Stomach (tissue), 9 donors: ENCODE results near the gene DPYSL5. TPM values are rescaled to one million over a fixed set of nuclear protein-coding genes. Genes with fewer than 3 reads are reported as not detected.

ENCODE experiments used
- DNase-seq, 2 donors: peaks; one replicate each; pipeline versions ENCODE4 v3.0.0 to v3.0.0-alpha.2; 2013 to 2019
- H3K27ac ChIP-seq, 5 donors: fragments of 200-600 bp in 4 of 5; sonication (generic) in 4 of 5; one replicate each; pipeline ENCODE4 v1.5.1; 2013 to 2019; ENCODE audit warnings: mild to moderate bottlenecking in 1 of 5, moderate library complexity in 1 of 5
- H3K27me3 ChIP-seq, 3 donors: fragments of 200-600 bp; sonication (generic); one replicate each; pipeline ENCODE4 v1.5.1; 2017 to 2019; ENCODE audit warnings: mixed run types in 1 of 3
- H3K36me3 ChIP-seq, 4 donors: fragments of 200-600 bp; sonication (generic); 1 replicate in 3 of 4; 2 replicates in 1 of 4; pipeline ENCODE4 v1.5.1; 2016 to 2019
- H3K4me1 ChIP-seq, 4 donors: fragments of 200-600 bp; sonication (generic); one replicate each; pipeline ENCODE4 v1.5.1; 2016 to 2019
- H3K4me3 ChIP-seq, 4 donors: fragments of 200-600 bp; sonication (generic) in 3 of 4; one replicate each; pipeline ENCODE4 v1.5.1; 2016 to 2019; ENCODE audit warnings: mild to moderate bottlenecking in 1 of 4
- H3K9me3 ChIP-seq, 4 donors: fragments of 200-600 bp; sonication (generic); one replicate each; pipeline ENCODE4 v1.5.1; 2016 to 2019
- CTCF ChIP-seq, 7 experiments: fragments of 450-650 bp in 4 of 7; fragments of 200-600 bp in 3 of 7; sonication (generic) in 3 of 7; IDR thresholded peaks; one replicate each; pipeline ENCODE4 v1.5.1; 2016 to 2019; ENCODE audit warnings: antibody characterized with exemption in 7 of 7, control low read depth in 2 of 7, mild to moderate bottlenecking in 1 of 7
- EP300 ChIP-seq: sonication (generic); formaldehyde crosslinking; IDR thresholded peaks from one replicate; pipeline ENCODE4 v1.6.1; 2017; ENCODE audit warnings: antibody characterized with exemption
- POLR2A ChIP-seq, 4 donors: fragments of 450-650 bp; IDR thresholded peaks; one replicate each; pipeline ENCODE4 v1.6.1; 2016; ENCODE audit warnings: antibody characterized with exemption in 4 of 4, control low read depth in 2 of 4, mild to moderate bottlenecking in 1 of 4, moderate library complexity in 1 of 4
- POLR2AphosphoS5 ChIP-seq, 3 donors: sonication (generic); formaldehyde crosslinking; IDR thresholded peaks; one replicate each; pipeline ENCODE4 v1.6.1; 2016; ENCODE audit warnings: antibody characterized with exemption in 3 of 3
- WGBS, 5 donors: extraction: QIAGEN DNeasy Blood & Tissue Kit in 3 of 5; methylation state at CpG; one replicate each; pipeline versions ENCODE4 v1.1.5 to v1.1.7; 2013 to 2018; 5-methylcytosine and 5-hydroxymethylcytosine counted together
- intact Hi-C: fragments of 100-400 bp; cut with DNase I; formaldehyde crosslinking; loops from one replicate; pipeline ENCODE4 v1.15.1; 2023; ENCODE audit warnings: low total_unique reads
- polyA plus RNA-seq, 3 donors: library from polyadenylated mRNA; stranded (reverse); fragments of 200-250 nt; gene quantifications; one replicate each; pipeline ENCODE4 v1.2.3, GENCODE V29; 2013
- total RNA-seq, 5 donors: library from RNA; depleted of rRNA; stranded (reverse); fragments of >200 nt; gene quantifications; one replicate each; pipeline versions ENCODE4 v1.1.0 to v1.2.3, GENCODE V29; 2014 to 2016
- donor health status: healthy with polysubstance abuse.
- donor health status: Bipolar disorder and iron deficiency.
- donor health status: healthy.

The DPYSL5 gene
- total and polyA plus RNA-seq, 8 donors: 0.06 to 0.55 TPM; not detected in 6

- intact Hi-C loops: no loop called here
- H3K9me3 ChIP-seq: no peaks in the 10 kb centered on the region
- no peaks in the 10 kb centered on the region for H3K36me3 ChIP-seq
- H3K4me1 ChIP-seq: no peaks in the 10 kb centered on the region
- H3K27me3 ChIP-seq: peaks cover 0 to 55% (median 13%) of the 10 kb centered on the region in 3 donors
- no peak for DNase-seq
- H3K4me3 ChIP-seq: no peak overlapping the region
- TF ChIP-seq EP300 (no peak), CTCF (IDR thresholded peaks at IDR 0.05) (no peak)
- 88 to 96% (median 91%) methylated on average over 2 of the region's 2 CpGs for WGBS, 5 donors
- no peak overlapping the region for H3K27ac ChIP-seq
Measured at GRCh38 chr2:26910176-26910575, 62.2 kb downstream of the DPYSL5 start.

GRCh38 chr2:26911911-26912861 is 64.3 kb downstream of the DPYSL5 start:
- Histone ChIP-seq H3K4me3 (no peak overlapping the region), H3K4me1 (no peaks in the 10 kb centered on the region), H3K27ac (no peak overlapping the region), H3K27me3 (peaks cover 0 to 72% (median 17%) of the 10 kb centered on the region in 3 donors), H3K9me3 (no peaks in the 10 kb centered on the region), H3K36me3 (no peaks in the 10 kb centered on the region)
- DNase-seq: peak in 1 of 2 donors; percentile 64
- TF ChIP-seq EP300 (no peak), CTCF (IDR thresholded peaks at IDR 0.05) (no peak), POLR2AphosphoS5 (IDR thresholded peaks at IDR 0.05) (no peak), POLR2A (IDR thresholded peaks at IDR 0.05) (no peak)
- 33 to 46% (median 41%) methylated on average over 23 of the region's 23 CpGs for WGBS, 5 donors
- intact Hi-C loops: no loop called here

DNA sequence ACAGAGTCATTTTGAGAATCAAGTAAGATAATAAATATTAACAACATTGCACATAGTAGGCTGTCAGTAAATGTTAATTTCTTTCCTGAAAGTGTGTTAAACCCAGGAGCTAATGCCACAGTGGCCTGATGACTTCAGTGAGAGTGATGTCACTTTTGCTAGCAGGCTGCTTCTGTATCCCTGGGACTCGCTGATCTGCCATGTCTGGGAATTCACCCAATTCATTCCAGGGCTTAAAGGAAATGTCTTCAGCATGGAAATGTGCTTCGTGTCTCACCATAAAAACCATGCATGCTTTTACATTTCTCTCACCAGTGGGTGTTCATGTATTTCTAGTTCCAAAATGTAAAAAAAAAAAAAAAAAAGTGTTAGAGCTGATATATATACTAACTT is 65.7 kb downstream of the DPYSL5 start:
- peaks cover 0 to 68% (median 17%) of the 10 kb centered on the region in 3 donors for H3K27me3 ChIP-seq
- H3K4me3 ChIP-seq: no peak overlapping the region
- no peaks in the 10 kb centered on the region for H3K36me3 ChIP-seq
- peak in 1 of 2 donors; percentile 73 for DNase-seq
- WGBS, 5 donors: 44 to 68% (median 52%) methylated on average over 2 of the region's 2 CpGs
- H3K4me1 ChIP-seq: no peaks in the 10 kb centered on the region
- intact Hi-C loops: no loop called here
- H3K27ac ChIP-seq: no peak overlapping the region
- no peaks in the 10 kb centered on the region for H3K9me3 ChIP-seq
- TF ChIP-seq CTCF (IDR thresholded peaks at IDR 0.05) (no peak), POLR2A (IDR thresholded peaks at IDR 0.05) (no peak), EP300 (no peak), POLR2AphosphoS5 (IDR thresholded peaks at IDR 0.05) (no peak)

GRCh38 chr2:26913999-26914658 is 66.2 kb downstream of the DPYSL5 start:
- 48 to 60% (median 56%) methylated on average over 10 of the region's 10 CpGs for WGBS, 5 donors
- H3K27me3 ChIP-seq: peaks cover 0 to 66% (median 17%) of the 10 kb centered on the region in 3 donors
- intact Hi-C loops: no loop called here
- no peak for DNase-seq
- TF ChIP-seq CTCF (IDR thresholded peaks at IDR 0.05) (no peak), POLR2AphosphoS5 (IDR thresholded peaks at IDR 0.05) (no peak), EP300 (no peak), POLR2A (IDR thresholded peaks at IDR 0.05) (no peak)
- H3K9me3 ChIP-seq: no peaks in the 10 kb centered on the region
- H3K4me3 ChIP-seq: no peak overlapping the region
- no peaks in the 10 kb centered on the region for H3K4me1 ChIP-seq
- H3K27ac ChIP-seq: no peak overlapping the region
- no peaks in the 10 kb centered on the region for H3K36me3 ChIP-seq
